NCI-H2227 treated with DMSO at 0.1 percent for 48 hours (cell line): ENCODE measurements around the gene PCDHGC3.
"Not testable (repeated sequence)": the region's sequence is repeated elsewhere in the genome, so short reads cannot be mapped to it uniquely, and the experiment has no call there.

ENCODE experiments used
- DNase-seq: peaks from one replicate; lab custom pipeline; 2025; lab: John Stamatoyannopoulos, UW

The PCDHGC3 gene

DNA sequence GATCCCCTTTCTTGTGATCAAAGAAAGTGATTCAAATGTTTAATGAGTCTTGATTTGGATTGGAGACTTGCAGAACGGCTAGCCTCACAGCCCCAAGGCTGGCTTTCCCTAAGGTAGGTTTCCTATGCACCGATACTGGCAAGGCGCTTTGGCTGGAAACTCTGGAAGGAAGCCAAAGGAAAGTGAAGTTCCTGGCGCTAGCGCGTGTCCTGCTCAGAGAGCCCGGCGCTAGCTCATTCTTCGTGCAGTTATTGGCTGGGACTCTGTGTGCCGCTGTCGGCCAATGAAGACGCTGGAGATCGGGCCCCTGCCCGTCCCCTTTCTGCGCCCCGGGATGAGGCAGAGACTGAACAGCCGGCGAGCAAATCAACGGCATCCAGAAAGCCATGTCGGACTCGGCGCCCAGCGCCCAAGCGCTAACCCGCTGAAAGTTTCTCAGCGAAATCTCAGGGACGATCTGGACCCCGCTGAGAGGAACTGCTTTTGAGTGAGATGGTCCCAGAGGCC, at the start of gene PCDHGC3:
TSS of gene PCDHGC3 (plus strand) at position 342 of the 507 bp plus-strand sequence. CDS start at position 493, 151 bp downstream.
- DNase-seq = peak; percentile 87

GRCh38 chr5:141427783-141428426, 47.9 kb upstream of the PCDHGC3 start:
- no peak for DNase-seq

GRCh38 chr5:141430332-141431113, 45.2 kb upstream of the PCDHGC3 start, which contains the start of gene PCDHGA12:
PCDHGA12 (plus strand) TSS chr5:141430507; CDS start chr5:141430760, 253 bp downstream.
- no peak for DNase-seq

DNA sequence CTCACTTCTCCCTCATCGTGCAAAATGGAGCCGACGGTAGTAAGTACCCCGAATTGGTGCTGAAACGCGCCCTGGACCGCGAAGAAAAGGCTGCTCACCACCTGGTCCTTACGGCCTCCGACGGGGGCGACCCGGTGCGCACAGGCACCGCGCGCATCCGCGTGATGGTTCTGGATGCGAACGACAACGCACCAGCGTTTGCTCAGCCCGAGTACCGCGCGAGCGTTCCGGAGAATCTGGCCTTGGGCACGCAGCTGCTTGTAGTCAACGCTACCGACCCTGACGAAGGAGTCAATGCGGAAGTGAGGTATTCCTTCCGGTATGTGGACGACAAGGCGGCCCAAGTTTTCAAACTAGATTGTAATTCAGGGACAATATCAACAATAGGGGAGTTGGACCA, 44.5 kb upstream of the PCDHGC3 start:
- no peak for DNase-seq

DNA sequence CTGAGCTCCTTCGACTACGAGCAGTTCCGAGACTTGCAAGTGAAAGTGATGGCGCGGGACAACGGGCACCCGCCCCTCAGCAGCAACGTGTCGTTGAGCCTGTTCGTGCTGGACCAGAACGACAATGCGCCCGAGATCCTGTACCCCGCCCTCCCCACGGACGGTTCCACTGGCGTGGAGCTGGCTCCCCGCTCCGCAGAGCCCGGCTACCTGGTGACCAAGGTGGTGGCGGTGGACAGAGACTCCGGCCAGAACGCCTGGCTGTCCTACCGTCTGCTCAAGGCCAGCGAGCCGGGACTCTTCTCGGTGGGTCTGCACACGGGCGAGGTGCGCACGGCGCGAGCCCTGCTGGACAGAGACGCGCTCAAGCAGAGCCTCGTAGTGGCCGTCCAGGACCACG, 43.5 kb upstream of the PCDHGC3 start:
- not testable (repeated sequence) for DNase-seq

- DNase-seq = not testable (repeated sequence)
These were observed 43.0 kb upstream of the PCDHGC3 start for GRCh38 chr5:141432726-141433125.

GRCh38 chr5:141434006-141434405, 41.8 kb upstream of the PCDHGC3 start:
- DNase-seq = no peak

GRCh38 chr5:141437221-141437620, 38.5 kb upstream of the PCDHGC3 start:
- no peak for DNase-seq

GRCh38 chr5:141439411-141440141, 36.2 kb upstream of the PCDHGC3 start:
- DNase-seq = no peak

DNA sequence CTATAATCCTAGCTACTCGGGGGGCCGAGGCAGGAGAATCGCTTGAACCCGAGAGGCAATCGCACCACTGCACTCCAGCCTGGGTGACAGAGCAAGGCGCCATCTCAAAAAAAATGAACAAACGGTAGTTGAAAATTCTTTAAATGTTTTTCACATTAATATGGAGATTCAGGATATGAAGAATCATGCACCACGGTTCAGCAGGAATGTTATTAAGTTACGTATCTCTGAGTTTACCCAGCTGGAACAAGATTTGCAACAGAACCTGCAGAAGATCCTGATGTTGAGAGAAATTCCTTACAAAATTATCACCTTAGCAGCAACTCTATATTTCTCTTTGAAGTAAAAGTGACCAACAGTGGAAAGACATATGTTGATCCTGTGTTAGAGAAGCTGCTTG, 35.4 kb upstream of the PCDHGC3 start:
- no peak for DNase-seq

DNA sequence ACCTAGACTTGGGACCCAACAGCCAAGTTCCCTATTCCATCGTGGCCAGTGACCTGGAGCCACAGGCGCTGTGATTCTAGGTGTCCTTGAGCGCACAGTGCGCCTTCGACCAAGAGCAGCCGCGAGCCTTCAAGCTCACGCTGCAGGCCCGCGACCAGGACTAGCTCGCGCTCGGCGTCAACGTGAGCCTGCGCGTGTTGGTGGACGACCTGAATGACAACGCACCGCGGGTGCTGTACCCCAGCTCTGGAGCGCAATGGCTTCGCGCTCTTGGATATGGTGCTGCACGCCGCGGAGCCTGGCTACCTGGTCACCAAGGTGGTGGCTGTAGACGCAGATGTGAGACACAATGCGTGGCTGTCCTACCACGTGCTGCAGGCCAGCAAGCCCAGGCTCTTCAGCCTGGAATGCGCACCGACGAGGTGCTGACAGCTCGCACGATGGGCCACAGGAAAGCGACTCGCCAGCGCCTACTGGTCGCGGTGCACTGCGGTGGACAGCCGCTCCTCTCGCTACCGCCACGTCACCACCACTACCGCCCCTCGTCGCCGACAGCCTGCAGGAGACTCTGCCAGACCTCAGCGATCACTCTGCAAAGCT, 34.1 kb upstream of the PCDHGC3 start:
- no peak for DNase-seq

DNA sequence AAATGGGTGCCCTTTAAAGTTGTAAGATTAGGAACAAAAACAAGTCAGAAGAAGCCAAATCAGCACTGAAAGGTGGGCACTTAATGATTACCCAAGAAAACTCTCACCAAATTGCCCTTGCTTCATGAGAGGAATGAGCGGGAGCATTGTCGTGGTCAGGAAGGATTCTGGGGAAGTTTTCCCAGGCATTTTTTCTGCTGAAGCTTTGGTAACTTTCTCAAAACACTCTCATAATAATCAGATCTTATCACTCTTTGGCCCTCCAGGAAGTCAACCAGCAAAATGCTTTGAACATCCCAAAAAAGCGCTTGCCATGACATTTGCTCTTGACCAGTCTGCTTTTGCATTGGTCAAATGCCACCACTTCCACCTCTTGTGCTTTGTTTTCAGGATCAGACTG, 10.4 kb upstream of the PCDHGC3 start:
- no peak for DNase-seq

DNA sequence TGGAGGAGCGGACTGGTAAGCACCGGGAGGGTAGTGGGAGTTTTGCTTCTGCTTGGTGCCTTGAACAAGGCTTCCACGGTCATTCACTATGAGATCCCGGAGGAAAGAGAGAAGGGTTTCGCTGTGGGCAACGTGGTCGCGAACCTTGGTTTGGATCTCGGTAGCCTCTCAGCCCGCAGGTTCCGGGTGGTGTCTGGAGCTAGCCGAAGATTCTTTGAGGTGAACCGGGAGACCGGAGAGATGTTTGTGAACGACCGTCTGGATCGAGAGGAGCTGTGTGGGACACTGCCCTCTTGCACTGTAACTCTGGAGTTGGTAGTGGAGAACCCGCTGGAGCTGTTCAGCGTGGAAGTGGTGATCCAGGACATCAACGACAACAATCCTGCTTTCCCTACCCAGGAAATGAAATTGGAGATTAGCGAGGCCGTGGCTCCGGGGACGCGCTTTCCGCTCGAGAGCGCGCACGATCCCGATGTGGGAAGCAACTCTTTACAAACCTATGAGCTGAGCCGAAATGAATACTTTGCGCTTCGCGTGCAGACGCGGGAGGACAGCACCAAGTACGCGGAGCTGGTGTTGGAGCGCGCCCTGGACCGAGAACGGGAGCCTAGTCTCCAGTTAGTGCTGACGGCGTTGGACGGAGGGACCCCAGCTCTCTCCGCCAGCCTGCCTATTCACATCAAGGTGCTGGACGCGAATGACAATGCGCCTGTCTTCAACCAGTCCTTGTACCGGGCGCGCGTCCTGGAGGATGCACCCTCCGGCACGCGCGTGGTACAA, 556 bp downstream of the PCDHGC3 start:
- peak; percentile 34 for DNase-seq

DNA sequence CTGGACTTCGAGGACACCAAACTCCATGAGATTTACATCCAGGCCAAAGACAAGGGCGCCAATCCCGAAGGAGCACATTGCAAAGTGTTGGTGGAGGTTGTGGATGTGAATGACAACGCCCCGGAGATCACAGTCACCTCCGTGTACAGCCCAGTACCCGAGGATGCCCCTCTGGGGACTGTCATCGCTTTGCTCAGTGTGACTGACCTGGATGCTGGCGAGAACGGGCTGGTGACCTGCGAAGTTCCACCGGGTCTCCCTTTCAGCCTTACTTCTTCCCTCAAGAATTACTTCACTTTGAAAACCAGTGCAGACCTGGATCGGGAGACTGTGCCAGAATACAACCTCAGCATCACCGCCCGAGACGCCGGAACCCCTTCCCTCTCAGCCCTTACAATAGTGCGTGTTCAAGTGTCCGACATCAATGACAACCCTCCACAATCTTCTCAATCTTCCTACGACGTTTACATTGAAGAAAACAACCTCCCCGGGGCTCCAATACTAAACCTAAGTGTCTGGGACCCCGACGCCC, 1.3 kb downstream of the PCDHGC3 start:
- DNase-seq = no peak

- DNase-seq = no peak
These were observed 2.0 kb downstream of the PCDHGC3 start for GRCh38 chr5:141477815-141478214.

DNA sequence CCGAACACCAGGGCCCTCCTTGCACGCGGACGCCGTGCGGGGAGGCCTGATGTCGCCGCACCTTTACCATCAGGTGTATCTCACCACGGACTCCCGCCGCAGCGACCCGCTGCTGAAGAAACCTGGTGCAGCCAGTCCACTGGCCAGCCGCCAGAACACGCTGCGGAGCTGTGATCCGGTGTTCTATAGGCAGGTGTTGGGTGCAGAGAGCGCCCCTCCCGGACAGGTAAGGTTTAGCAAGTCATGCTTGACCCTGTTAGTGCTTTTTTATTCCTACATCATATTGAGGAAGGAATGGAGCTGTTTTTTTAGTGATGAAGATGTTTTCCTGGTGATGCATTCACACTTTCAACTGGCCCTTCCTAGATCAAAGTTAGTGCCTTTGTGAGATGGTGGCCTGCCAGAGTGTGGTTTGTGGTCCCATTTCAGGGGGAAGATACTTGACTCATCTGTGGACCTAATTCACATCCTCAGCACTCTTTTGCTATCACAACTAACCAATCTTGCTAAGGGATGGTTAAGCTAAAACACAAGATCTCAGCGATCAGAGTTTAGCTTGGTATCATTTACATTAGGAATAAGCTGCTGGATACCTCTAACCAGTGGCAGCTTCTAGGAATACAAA, 2.7 kb downstream of the PCDHGC3 start:
- DNase-seq = no peak

DNA sequence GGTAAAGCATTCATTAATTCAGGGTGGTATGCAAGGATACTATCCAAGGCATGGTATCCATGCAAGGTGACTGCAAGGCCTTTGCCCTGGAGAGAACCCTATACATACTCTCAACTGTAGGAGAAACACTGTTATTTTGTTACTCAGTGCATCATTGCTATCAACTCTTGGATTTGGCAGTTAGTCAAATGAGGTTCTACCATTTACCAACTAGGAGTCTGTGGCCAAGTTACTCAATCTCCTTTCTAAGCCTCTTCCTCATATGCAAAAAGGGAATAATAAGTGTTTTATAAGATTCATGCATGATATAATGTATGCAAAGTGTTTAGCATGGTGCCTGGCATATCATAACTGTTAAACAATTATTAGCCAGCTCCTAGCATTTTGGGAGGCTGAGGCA, 4.0 kb downstream of the PCDHGC3 start:
- DNase-seq = no peak

DNA sequence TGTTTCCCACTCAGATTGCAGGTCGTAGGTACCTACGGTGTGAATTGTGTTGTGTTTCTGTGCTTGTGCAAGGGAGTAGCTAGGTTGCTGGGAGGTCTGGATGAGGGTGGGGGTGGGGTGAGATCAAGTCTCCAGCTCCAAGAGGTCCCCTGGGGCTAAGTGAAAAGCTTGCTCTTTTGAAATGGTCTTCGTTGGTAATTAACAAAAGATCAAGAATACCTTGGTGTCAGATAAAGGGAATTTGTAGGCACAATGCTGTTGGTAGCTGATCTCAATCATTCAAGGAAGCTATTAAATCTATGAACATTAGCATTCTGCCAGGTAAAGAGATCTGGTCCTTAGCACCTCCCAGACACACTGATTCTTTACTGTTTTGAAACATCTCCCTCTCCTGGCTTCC, 8.1 kb downstream of the PCDHGC3 start:
- peak; percentile 2 for DNase-seq

DNA sequence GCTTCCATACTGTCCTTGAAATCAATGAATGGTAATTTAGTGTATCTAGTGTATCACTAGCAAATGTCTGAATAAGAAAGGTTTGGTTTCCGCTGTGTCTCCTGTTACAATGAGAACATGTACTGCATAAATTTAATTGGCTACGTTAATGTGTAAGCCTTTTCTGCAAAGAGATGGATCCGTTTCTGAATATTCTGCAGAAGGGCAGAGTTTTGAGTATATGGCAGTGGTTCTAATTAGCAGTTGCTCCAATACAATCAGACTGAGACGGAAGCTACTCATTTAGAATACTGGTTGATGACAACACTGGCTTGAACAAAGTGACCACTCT, 8.5 kb downstream of the PCDHGC3 start:
- no peak for DNase-seq

DNA sequence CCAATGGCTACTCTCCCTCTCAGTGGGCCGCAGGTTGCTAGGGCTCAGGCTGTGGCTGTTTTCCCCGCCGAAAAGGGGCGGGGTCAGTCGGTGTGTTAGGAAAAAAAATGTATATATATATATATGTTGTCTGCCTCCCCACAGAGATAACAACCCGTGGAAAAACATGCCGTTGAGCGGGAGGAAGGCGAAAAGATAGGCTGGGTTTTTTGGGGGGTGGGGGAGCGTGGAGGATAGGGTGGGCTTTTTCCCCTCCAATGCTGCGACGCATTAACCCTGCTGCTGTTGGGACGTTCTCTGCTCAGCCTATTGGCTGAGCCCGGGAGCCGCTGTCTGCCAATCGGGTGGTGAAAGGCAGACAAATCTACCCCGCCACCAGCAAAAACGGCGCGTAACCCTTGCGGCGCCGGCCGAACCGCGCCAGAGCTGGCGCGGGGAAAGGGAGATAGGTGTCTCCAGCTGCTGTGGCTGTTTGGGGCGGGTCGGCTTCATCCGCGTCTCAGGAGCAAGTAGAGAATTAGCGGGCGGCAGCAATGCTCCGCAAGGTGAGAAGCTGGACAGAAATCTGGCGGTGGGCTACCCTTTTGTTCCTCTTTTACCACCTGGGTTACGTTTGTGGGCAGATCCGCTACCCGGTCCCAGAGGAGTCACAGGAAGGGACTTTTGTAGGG, 9.0 kb downstream of the PCDHGC3 start, which contains the start of gene PCDHGC4:
TSS of gene PCDHGC4 (plus strand) at position 390 of the 671 bp plus-strand sequence. CDS start at position 534, 144 bp downstream.
- peak; percentile 70 for DNase-seq
